HepG2 (cell line): ENCODE data around the gene CD19. TPM values are rescaled to one million over a fixed set of nuclear protein-coding genes. Genes with fewer than 3 reads are reported as not detected.

Experiments
- ATAC-seq: fragments of 200-7000 bp; cut with Tn5 transposase; 3 replicates; pipeline ENCODE4 v1.9.1; 2020; ENCODE audit warnings: mild to moderate bottlenecking, moderate library complexity
- BruUV-seq: library from RNA; stranded (reverse); fragments of 400-500 nt; replicated peaks from 2 replicates; lab custom pipeline; 2021; lab: Mats Ljungman, UMichigan
- CTCF ChIA-PET: fragments of 300-600 bp; formaldehyde crosslinking; extraction: SDS; loops from one replicate; lab custom pipeline; 2021; ENCODE audit warnings: low total read pairs, inconsistent platforms, low intra/inter-chr PET ratio; lab: Yijun Ruan, JAX
- POLR2A ChIA-PET: fragments of 350-600 bp; sonication (Branson Sonifier 250); formaldehyde crosslinking; loops from one replicate; lab custom pipeline; 2020; ENCODE audit warnings: antibody characterized with exemption, inconsistent platforms; lab: Yijun Ruan, JAX
- DNase-seq: peaks from one replicate; pipeline ENCODE4 v3.0.0-alpha.2; 2015; ENCODE audit warnings: low spot score
- FAIRE-seq: peaks from 3 replicates; lab custom pipeline; 2011; peaks lifted over from hg19 to GRCh38; lab: Jason Lieb, UNC
- H2AFZ ChIP-seq: one replicate; pipeline ENCODE4 v1.6.1; 2011; ENCODE audit warnings: low read length, inconsistent platforms
- H3K27ac ChIP-seq: fragments of 300-600 bp; 3 replicates; pipeline ENCODE4 v1.8.0; 2011; ENCODE audit warnings: mixed run types, mild to moderate bottlenecking, mixed read lengths, low read length, inconsistent platforms; ENCODE audit not compliant: insufficient read depth; ENCODE audit errors: extremely low read length
- H3K27me3 ChIP-seq, 2 experiments: fragments of 200-600 bp in 1 of 2; 2 replicates in 1 of 2; 3 replicates in 1 of 2; pipeline versions ENCODE4 v1.6.0 to v1.8.0; 2011; ENCODE audit warnings: low read length in 2 of 2, mild to moderate bottlenecking in 2 of 2, moderate library complexity in 2 of 2, inconsistent platforms in 1 of 2; ENCODE audit not compliant: insufficient read depth in 2 of 2, control insufficient read depth in 1 of 2
- H3K36me3 ChIP-seq, 2 experiments: fragments of 200-600 bp in 1 of 2; replicated peaks in 1 of 2; 2 replicates in 1 of 2; 3 replicates in 1 of 2; pipeline versions ENCODE4 v1.5.1 to v1.8.0; 2011; ENCODE audit warnings: low read length in 2 of 2, inconsistent platforms in 1 of 2; ENCODE audit not compliant: insufficient read depth in 2 of 2, control insufficient read depth in 1 of 2
- H3K4me1 ChIP-seq: 2 replicates; pipeline ENCODE4 v1.5.1; 2012; ENCODE audit warnings: low read length, inconsistent platforms; ENCODE audit not compliant: insufficient read depth
- H3K4me2 ChIP-seq: 2 replicates; pipeline ENCODE4 v1.6.0; 2011; ENCODE audit warnings: low read depth, low read length, inconsistent platforms
- H3K4me3 ChIP-seq, 3 experiments: fragments of 200-600 bp in 1 of 3; sonication (generic), shearing (Covaris generic) in 1 of 3; replicated peaks in 1 of 3; 2 replicates each; pipeline ENCODE4 v1.5.1; 2011 to 2016; ENCODE audit warnings: low read length in 3 of 3, inconsistent platforms in 2 of 3, low read depth in 2 of 3, mild to moderate bottlenecking in 2 of 3, control low read depth in 1 of 3, mixed read lengths in 1 of 3; ENCODE audit not compliant: insufficient read depth in 1 of 3
- H3K79me2 ChIP-seq: one replicate; pipeline ENCODE4 v1.6.1; 2011; ENCODE audit warnings: low read length, inconsistent platforms; ENCODE audit not compliant: insufficient read depth
- H3K9ac ChIP-seq: 2 replicates; pipeline ENCODE4 v1.6.0; 2011; ENCODE audit warnings: mild to moderate bottlenecking, low read depth, low read length, inconsistent platforms; ENCODE audit not compliant: insufficient read depth
- H3K9me3 ChIP-seq: 2 replicates; pipeline ENCODE4 v1.5.1; 2012; ENCODE audit warnings: mild to moderate bottlenecking, low read length
- H4K20me1 ChIP-seq: 2 replicates; pipeline ENCODE4 v1.6.0; 2011; ENCODE audit warnings: inconsistent platforms, mild to moderate bottlenecking, low read length, moderate library complexity; ENCODE audit not compliant: insufficient read depth
- ARID4A ChIP-seq: sonication (generic); formaldehyde crosslinking; IDR thresholded peaks from 2 replicates; pipeline ENCODE4 v1.5.0; 2020; ENCODE audit warnings: mild to moderate bottlenecking, missing genetic modification reagents, borderline replicate concordance
- RBM39 ChIP-seq: fragments of 200-400 bp; formaldehyde crosslinking; IDR thresholded peaks from one replicate; pipeline ENCODE4 v1.6.1; 2018; ENCODE audit warnings: antibody characterized with exemption, mild to moderate bottlenecking, low read depth, low read length; ENCODE audit not compliant: poor library complexity, severe bottlenecking
- U2AF2 ChIP-seq: fragments of 200-400 bp; formaldehyde crosslinking; IDR thresholded peaks from 2 replicates; pipeline ENCODE4 v1.6.1; 2017; ENCODE audit warnings: low read depth, mild to moderate bottlenecking, low read length
- ZNF616 ChIP-seq: sonication (generic); formaldehyde crosslinking; IDR thresholded peaks from 2 replicates; pipeline ENCODE4 v1.5.0; 2020; ENCODE audit warnings: low read depth, mild to moderate bottlenecking, missing genetic modification reagents
- WGBS: methylation state at CpG from one replicate; pipeline ENCODE4 v1.1.6; 2017; ENCODE audit warnings: low lambda C conversion rate; 5-methylcytosine and 5-hydroxymethylcytosine counted together
- in situ Hi-C: cut with HindIII; loops from 2 replicates; pipeline ENCODE4 v1.10.0; 2017; ENCODE audit warnings: low pct_unique_long_range_greater_than_20kb; ENCODE audit not compliant: extremely low pct_ligation_motif_present
- intact Hi-C: fragments of 100-400 bp; cut with micrococcal nuclease; formaldehyde crosslinking; loops from one replicate; pipeline ENCODE4 v1.10.0; 2022; ENCODE audit not compliant: unreplicated experiment
- polyA plus RNA-seq, 8 experiments: library from polyadenylated mRNA; depleted of rRNA in 3 of 8; stranded (reverse) in 7 of 8; unstranded in 1 of 8; fragments of >200 nt; fragmentation: Illumina TruSeq in 4 of 8; extraction: Trizol in 4 of 8; gene quantifications; 2 replicates each; pipeline versions ENCODE4 v1.2.1 to v1.2.3, GENCODE V29; 2011 to 2016; ENCODE audit warnings: low read depth in 4 of 8, missing spikeins in 1 of 8, mixed read lengths in 1 of 8; ENCODE audit not compliant: insufficient read depth in 1 of 8
- total RNA-seq, 5 experiments: library from RNA; depleted of rRNA; stranded (reverse); fragments of >200 nt; fragmentation: Illumina TruSeq; extraction: Trizol; gene quantifications; 2 replicates each; pipeline ENCODE4 v1.2.3, GENCODE V29; 2016; ENCODE audit warnings: low read depth in 1 of 5
- TF ChIP-seq, protein P1 (sequence below): sonication (generic); formaldehyde crosslinking; conservative IDR thresholded peaks from 2 replicates; pipeline ENCODE4 v1.4.0; 2020; ENCODE audit warnings: missing genetic modification reagents
- TF ChIP-seq, protein P2 (sequence below): sonication (generic); formaldehyde crosslinking; IDR thresholded peaks from 2 replicates; pipeline ENCODE4 v1.5.0; 2020; ENCODE audit warnings: mild to moderate bottlenecking, missing genetic modification reagents
- TF ChIP-seq, protein P3 (sequence below): sonication (generic); formaldehyde crosslinking; IDR thresholded peaks from 2 replicates; pipeline ENCODE4 v1.4.0; 2020; ENCODE audit warnings: missing genetic modification reagents

The CD19 gene
- total and polyA plus RNA-seq, 2 of the 13 experiments (the other 11 are each of a cell fraction or from before 2014, with no cell fraction given) = 0.55 to 1.1 TPM

GRCh38 chr16:28912558-28912957, 19.2 kb upstream of the CD19 start:
- intact Hi-C loops (no loop called here), in situ Hi-C loops (no loop called here)
- Histone ChIP-seq H3K4me2 (no peak overlapping the region), H3K4me3 (no peak overlapping the region), H3K4me1 (no peaks in the 10 kb centered on the region), H3K27me3 (no peaks in the 10 kb centered on the region), H3K79me2 (no peaks in the 10 kb centered on the region), H4K20me1 (no peaks in the 10 kb centered on the region), H3K9me3 (no peaks in the 10 kb centered on the region), H3K36me3 (peaks cover 10 to 16% of the 10 kb centered on the region in 2 experiments; a peak in 3 of 5 replicates), H3K27ac (no peak overlapping the region), H3K9ac (no peak overlapping the region), H2AFZ (no peak overlapping the region)
- FAIRE-seq (no peak), ATAC-seq (no peak), DNase-seq (no peak)
- CTCF ChIA-PET = interaction anchor here (2.1 kb wide), 1 partner anchor 33 kb away, joined by 13 read pairs; no protein-coding TSS in a partner anchor
- POLR2A ChIA-PET = interaction anchor here (1.4 kb wide), 1 partner anchor 11 kb away, joined by 5 read pairs; no protein-coding TSS in a partner anchor
- TF ChIP-seq U2AF2 = no peak
- TF ChIP-seq, protein P1, sequence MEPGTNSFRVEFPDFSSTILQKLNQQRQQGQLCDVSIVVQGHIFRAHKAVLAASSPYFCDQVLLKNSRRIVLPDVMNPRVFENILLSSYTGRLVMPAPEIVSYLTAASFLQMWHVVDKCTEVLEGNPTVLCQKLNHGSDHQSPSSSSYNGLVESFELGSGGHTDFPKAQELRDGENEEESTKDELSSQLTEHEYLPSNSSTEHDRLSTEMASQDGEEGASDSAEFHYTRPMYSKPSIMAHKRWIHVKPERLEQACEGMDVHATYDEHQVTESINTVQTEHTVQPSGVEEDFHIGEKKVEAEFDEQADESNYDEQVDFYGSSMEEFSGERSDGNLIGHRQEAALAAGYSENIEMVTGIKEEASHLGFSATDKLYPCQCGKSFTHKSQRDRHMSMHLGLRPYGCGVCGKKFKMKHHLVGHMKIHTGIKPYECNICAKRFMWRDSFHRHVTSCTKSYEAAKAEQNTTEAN = no peak
- TF ChIP-seq, protein P2, sequence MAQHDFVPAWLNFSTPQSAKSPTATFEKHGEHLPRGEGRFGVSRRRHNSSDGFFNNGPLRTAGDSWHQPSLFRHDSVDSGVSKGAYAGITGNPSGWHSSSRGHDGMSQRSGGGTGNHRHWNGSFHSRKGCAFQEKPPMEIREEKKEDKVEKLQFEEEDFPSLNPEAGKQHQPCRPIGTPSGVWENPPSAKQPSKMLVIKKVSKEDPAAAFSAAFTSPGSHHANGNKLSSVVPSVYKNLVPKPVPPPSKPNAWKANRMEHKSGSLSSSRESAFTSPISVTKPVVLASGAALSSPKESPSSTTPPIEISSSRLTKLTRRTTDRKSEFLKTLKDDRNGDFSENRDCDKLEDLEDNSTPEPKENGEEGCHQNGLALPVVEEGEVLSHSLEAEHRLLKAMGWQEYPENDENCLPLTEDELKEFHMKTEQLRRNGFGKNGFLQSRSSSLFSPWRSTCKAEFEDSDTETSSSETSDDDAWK (CRISPR knock-in tag) = no peak
- TF ChIP-seq RBM39 = no peak
- TF ChIP-seq, protein P3, sequence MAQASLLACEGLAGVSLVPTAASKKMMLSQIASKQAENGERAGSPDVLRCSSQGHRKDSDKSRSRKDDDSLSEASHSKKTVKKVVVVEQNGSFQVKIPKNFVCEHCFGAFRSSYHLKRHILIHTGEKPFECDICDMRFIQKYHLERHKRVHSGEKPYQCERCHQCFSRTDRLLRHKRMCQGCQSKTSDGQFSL (CRISPR knock-in tag) = no peak
- TF ChIP-seq ARID4A (CRISPR knock-in tag) = no peak
- no peak for TF ChIP-seq ZNF616
- BruUV-seq = no TSS peak
- 92% methylated on average over 12 of the region's 12 CpGs for WGBS
